ENCODE measurements around the gene FRS3.

Gene FRS3

DNA sequence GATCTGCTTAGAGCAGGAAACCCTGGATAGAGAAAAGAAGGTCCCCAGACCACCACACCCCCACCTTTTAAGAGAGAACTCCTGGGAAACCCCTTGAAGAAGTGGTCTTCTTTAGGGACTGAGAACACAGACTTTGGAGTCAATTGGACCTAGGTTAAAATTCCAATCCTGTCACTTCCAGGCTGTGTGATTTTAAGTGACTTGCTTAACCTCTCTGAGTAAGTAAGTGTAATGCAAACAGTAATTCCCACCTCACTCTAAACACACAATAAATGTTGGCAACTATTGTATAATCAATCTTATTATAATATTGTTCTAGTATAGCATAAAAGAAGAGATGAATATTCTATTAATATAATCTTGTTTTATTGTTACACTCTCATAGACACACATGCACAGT lies 47.6 kb downstream of the FRS3 start:
- in situ Hi-C loops (cut with MboI; ENCODE audit: low sequenced_read_pairs), result no loop called here

DNA sequence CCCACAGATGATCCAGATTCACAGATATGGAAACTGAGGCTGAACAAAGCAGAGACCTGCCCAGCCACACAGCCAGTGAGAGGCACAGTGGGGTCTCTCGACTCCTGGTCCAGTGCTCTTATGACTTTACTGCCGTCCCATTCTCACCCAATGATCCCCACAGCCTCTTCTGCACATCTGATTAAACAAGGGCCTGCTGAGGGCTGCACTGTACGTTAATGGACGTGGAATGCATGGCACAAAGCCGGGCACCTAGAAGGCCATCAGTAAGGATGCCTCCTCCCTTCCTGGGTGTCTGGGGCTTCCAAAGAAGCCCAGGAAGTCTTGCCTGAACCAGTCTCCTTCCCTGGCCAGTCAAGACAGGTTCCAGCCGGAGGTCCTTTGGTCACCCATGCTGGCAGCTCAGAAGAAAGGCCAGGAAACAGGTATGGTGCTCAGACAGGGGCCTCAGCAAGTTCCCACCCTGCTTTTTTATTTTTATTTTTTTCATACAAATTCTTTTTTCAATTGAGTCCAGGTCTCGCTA lies 48.1 kb downstream of the FRS3 start:
- in situ Hi-C loops (cut with MboI; ENCODE audit: low sequenced_read_pairs), result no loop called here

DNA sequence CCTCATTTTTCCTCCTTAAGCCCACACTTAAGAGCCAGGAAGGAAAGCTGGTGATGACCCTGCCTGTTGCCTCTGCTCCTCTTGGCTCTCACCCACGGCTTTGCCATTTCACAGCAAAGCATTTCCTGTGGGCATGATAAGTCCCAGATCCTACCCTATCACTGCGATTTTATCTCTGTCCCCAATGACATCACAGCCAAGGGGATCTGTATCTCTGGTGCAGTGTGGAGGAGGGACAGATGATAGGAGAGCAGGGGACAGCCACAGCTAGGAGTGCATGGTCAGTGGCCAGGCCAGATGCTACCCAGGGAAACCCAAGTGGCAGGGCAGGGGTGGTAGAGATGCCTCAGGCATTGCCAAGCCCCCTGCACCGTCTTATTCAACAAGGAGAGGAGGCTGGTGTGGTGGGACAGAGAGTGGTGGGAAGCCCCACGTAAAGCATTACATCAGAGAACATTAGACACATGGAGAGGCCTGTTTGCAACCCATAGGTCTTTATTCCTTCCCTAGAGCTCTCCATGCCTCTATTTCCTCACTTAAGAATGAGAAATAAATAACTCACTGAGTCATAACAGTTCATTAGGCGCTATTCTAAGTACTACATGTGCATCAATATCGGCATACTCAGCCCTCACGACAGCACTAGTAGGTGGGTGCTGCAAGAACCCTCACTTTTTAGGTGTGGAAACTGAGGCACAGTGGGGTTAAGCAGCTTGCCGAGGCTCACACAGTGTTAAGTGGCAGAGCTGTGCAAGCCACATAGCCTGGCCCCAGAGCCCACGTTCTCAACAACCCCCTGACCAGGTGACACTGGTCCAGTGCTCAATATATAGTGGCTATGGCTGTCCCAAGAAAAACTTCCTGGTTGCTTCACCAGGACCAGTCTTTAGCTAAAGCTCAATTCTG lies 48.9 kb downstream of the FRS3 start:
- in situ Hi-C loops (cut with MboI; ENCODE audit: low sequenced_read_pairs), result no loop called here

DNA sequence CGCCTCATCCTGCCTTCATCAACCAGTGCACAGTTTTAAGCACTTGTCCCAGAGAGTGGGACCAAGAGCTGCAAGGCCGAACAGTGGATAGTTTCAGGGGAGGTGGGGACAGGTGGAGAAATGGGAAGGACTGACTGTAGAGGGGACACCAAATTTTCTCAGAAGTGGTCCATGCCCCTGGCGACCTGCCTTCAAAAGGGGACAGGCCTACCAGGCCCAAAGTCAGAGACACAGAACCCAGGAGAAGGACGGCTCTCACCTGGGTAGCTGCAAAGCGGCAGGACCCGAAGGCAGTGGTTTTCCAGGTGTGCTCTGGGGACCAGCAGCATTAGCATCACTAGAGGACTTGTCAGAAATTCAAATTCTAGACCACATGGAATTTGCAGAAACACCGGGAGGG lies 50.1 kb downstream of the FRS3 start:
- in situ Hi-C loops (cut with MboI; ENCODE audit: low sequenced_read_pairs), result no loop called here

GRCh38 chr6:41728954-41729353 lies 50.7 kb downstream of the FRS3 start:
- in situ Hi-C loops (cut with MboI; ENCODE audit: low sequenced_read_pairs), result no loop called here

DNA sequence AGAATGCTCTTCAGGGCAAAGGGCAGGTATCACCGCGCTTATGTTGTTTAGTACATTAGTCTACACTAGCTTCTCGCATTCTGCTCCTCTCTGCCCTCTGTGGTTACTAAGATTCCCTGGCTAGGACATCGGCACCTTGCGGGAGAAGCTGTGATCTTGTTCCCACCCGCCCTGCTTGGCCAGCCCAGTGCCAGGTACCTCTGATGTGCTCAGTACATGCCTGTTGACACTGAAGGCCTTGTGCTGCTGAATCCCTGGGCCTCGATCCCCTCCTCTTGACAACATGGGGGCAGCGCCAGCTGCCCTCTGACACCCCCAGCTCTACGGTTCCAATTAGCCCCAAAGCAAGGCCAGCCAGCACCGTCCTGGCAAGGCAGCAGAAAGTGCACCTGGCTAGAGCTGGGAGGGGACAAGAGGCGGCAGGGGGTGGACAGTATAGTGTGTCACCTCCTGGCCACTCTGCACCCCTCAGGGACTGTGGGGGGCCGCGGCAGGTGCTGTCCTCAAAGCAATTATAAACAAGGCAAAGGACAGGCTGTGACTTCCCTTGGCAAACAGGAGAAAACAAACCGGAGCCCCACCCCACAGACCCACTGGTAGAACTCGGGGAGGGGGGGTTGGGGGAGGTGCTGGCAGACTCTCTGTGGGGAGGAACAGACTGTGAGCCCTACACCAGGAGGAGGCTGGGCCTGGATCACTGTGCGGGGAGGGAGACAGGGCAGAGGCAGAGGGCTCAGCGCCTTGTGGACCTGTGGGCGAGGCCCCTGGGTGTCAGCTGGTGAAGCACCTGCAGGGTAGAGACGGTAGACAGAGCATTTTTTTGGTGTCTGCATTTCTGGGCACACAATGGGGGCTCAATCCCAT lies 51.4 kb downstream of the FRS3 start:
- in situ Hi-C loops (cut with MboI; ENCODE audit: low sequenced_read_pairs), result no loop called here

- in situ Hi-C loops (cut with MboI; ENCODE audit: low sequenced_read_pairs), result no loop called here
Observed at GRCh38 chr6:41727705-41728072, 52.0 kb downstream of the FRS3 start.

DNA sequence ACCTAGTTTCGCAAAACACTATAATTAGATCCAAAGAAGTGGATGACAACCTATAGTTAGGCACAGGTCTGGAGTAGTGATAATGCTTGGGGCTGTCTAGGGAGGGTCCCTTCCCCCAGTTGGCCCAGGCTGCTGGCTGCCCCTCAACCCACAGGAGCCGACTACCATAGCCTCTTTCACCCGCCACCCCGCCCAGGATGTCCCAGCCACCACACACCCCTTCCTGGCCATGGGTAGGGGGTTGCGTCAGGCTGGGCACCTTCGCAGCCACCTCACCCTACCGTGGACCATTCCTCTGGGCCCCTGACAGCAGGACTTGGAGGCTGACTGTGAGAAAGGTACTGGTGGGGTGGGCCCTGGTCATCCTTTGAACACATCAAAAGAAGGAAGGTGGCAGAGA lies 52.8 kb downstream of the FRS3 start:
- in situ Hi-C loops (cut with MboI; ENCODE audit: low sequenced_read_pairs), result no loop called here

DNA sequence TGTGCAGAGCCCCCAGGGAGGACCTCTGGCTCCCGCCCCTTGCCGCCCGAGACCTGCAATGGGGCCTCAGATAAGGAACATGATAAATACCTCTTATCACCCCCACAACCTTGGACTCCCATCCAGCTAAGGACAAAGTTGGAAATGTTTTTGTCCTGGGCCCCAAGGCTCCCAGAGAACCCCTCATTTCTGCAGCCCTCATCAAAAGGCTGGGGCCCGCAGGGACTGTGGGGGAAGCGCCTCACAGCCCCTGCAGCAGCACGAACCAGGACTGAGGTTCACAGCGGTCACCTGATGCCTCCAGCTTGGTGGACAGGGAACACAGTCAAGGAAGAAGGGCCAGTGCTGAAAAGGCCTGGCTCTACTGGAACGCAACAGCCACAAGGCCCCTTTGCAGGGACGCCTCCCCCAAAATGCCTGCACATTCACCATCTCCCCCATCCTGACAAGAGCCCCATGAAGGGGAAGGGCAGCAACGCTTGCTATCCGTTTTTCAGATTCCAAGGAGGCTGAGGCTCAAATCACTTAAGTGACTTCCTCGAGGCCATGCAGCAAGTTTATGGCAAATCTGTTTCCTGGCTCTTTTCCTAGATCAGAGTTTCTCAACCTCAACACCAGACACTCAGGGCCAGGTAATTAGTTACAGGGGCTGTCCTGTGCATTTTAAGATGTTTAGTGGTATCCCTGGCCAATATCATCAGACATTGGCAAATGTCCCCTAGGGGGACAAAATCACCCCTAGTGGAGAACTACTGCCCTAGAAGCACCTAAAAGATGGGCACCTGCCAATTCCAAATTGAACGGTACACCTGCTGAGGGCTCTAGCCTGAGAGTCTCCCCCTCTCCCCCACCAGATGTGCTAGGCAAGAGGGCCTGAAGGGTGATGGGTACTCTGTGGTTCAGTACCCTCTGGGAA lies 54.9 kb downstream of the FRS3 start:
- in situ Hi-C loops (cut with MboI; ENCODE audit: low sequenced_read_pairs), result no loop called here

- in situ Hi-C loops (cut with MboI; ENCODE audit: low sequenced_read_pairs), result no loop called here
Observed at GRCh38 chr6:41724228-41724580, 55.5 kb downstream of the FRS3 start.

- in situ Hi-C loops (cut with MboI; ENCODE audit: low sequenced_read_pairs), result no loop called here
Observed at GRCh38 chr6:41723530-41724227, 56.0 kb downstream of the FRS3 start.

GRCh38 chr6:41722969-41723529 lies 56.7 kb downstream of the FRS3 start:
- in situ Hi-C loops (cut with MboI; ENCODE audit: low sequenced_read_pairs), result no loop called here

DNA sequence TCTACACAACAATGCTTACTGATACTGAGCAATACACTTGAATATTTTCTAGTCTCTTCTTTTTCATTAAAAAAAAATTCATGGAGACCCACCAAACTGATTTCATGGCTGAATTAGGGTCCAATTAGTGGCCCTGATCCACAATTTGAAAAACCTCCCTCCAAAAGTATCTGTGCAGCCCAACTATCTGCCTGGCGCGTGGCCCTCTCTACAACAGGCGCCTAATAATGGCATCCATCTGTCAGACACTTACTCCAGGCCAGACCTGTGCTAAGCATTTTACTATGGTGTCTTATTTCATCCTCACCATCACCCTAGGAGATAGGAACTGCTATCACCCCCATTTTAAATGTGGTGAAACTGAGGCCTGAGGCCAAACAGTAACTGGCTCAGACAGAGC lies 58.3 kb downstream of the FRS3 start:
- in situ Hi-C loops (cut with MboI; ENCODE audit: low sequenced_read_pairs), result no loop called here

DNA sequence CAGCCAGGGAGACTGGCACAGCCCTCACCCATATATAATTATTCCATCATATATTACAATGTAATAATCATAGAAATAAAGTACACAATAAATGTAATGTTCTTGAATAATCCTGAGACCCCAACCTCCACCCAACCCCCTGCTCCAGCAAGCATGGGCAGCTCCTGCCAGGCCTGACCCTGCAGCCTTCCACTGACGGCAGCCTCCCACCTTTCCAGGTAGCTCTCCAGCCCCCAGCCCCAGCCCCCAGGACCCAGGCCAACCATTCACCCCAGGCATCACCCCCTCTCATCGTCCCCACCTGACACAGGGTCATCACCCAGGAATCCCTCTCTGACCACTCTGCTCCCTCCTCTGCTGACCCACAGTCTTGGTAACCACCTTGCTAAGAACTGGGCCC lies 58.9 kb downstream of the FRS3 start:
- in situ Hi-C loops (cut with MboI; ENCODE audit: low sequenced_read_pairs), result no loop called here

GRCh38 chr6:41720262-41720620 lies 59.5 kb downstream of the FRS3 start:
- in situ Hi-C loops (cut with MboI; ENCODE audit: low sequenced_read_pairs), result no loop called here
